Measurements from ENCODE around the gene ORAI2. TPM values are rescaled to one million over a fixed set of nuclear protein-coding genes. Genes with fewer than 3 reads are reported as not detected.
"Not testable (repeated sequence)": the region's sequence is repeated elsewhere in the genome, so short reads cannot be mapped to it uniquely, and the experiment has no call there.

The ORAI2 gene
- polyA plus RNA-seq (ENCODE audit: insufficient read length in 4 of 4): 10 to 100 TPM; 15.4 to 22.8 (median 17.8) TPM

GRCh38 chr7:102433219-102434038, at the start of gene ORAI2:
ORAI2 (plus strand) TSS chr7:102433575; CDS start chr7:102438957, 5,382 bp downstream.
- DNase-seq (ENCODE audit: low read depth in 4 of 4, low spot score in 3 of 4): peak in 1 of 4 donors; percentile 59

- DNase-seq (ENCODE audit: low read depth in 4 of 4, low spot score in 3 of 4): no peak
These were observed 46.3 kb upstream of the ORAI2 start for GRCh38 chr7:102387064-102387463.

GRCh38 chr7:102389810-102390209, 43.6 kb upstream of the ORAI2 start:
- DNase-seq (ENCODE audit: low read depth in 4 of 4, low spot score in 3 of 4): no peak

GRCh38 chr7:102390697-102391484, 42.5 kb upstream of the ORAI2 start:
- DNase-seq (ENCODE audit: low read depth in 4 of 4, low spot score in 3 of 4): peak; percentile 42 to 58 (median 52)

GRCh38 chr7:102392330-102392729, 41.0 kb upstream of the ORAI2 start:
- DNase-seq (ENCODE audit: low read depth in 4 of 4, low spot score in 3 of 4): no peak

- DNase-seq (ENCODE audit: low read depth in 4 of 4, low spot score in 3 of 4): no peak
These were observed 39.9 kb upstream of the ORAI2 start for GRCh38 chr7:102393467-102393866.

- peak in 1 of 4 donors; percentile 35 for DNase-seq (ENCODE audit: low read depth in 4 of 4, low spot score in 3 of 4)
These were observed 37.8 kb upstream of the ORAI2 start for GRCh38 chr7:102395592-102395872.

GRCh38 chr7:102395873-102396709, 37.3 kb upstream of the ORAI2 start, which contains the start of gene PRKRIP1:
PRKRIP1 (plus strand) TSS chr7:102396363; CDS start chr7:102396412, 49 bp downstream.
- DNase-seq (ENCODE audit: low read depth in 4 of 4, low spot score in 3 of 4): peak; percentile 79 to 88 (median 84)

- no peak for DNase-seq (ENCODE audit: low read depth in 4 of 4, low spot score in 3 of 4)
These were observed 36.7 kb upstream of the ORAI2 start for GRCh38 chr7:102396710-102397019.

GRCh38 chr7:102398543-102398942, 34.8 kb upstream of the ORAI2 start:
- DNase-seq (ENCODE audit: low read depth in 4 of 4, low spot score in 3 of 4): no peak

GRCh38 chr7:102400360-102400759, 33.0 kb upstream of the ORAI2 start:
- no peak for DNase-seq (ENCODE audit: low read depth in 4 of 4, low spot score in 3 of 4)

GRCh38 chr7:102403563-102403962, 29.8 kb upstream of the ORAI2 start:
- no peak for DNase-seq (ENCODE audit: low read depth in 4 of 4, low spot score in 3 of 4)

GRCh38 chr7:102404005-102404861, 29.1 kb upstream of the ORAI2 start:
- no peak for DNase-seq (ENCODE audit: low read depth in 4 of 4, low spot score in 3 of 4)

- not testable (repeated sequence) for DNase-seq (ENCODE audit: low read depth in 4 of 4, low spot score in 3 of 4)
These were observed 28.6 kb upstream of the ORAI2 start for GRCh38 chr7:102404862-102405188.

- no peak for DNase-seq (ENCODE audit: low read depth in 4 of 4, low spot score in 3 of 4)
These were observed 25.5 kb upstream of the ORAI2 start for GRCh38 chr7:102407910-102408309.

GRCh38 chr7:102408530-102408929, 24.8 kb upstream of the ORAI2 start:
- DNase-seq (ENCODE audit: low read depth in 4 of 4, low spot score in 3 of 4): not testable (repeated sequence)

GRCh38 chr7:102409340-102409739, 24.0 kb upstream of the ORAI2 start:
- DNase-seq (ENCODE audit: low read depth in 4 of 4, low spot score in 3 of 4): no peak

- no peak for DNase-seq (ENCODE audit: low read depth in 4 of 4, low spot score in 3 of 4)
These were observed 23.3 kb upstream of the ORAI2 start for GRCh38 chr7:102410123-102410522.

- no peak for DNase-seq (ENCODE audit: low read depth in 4 of 4, low spot score in 3 of 4)
These were observed 22.5 kb upstream of the ORAI2 start for GRCh38 chr7:102410918-102411317.

- DNase-seq (ENCODE audit: low read depth in 4 of 4, low spot score in 3 of 4): no peak
These were observed 20.8 kb upstream of the ORAI2 start for GRCh38 chr7:102412548-102412947.
